Activated CD4-positive, alpha-beta T cell treated with anti-CD3 and anti-CD28 coated beads, Interleukin-2, amount 50 U/mL, for 16 hours (primary cell): Measurements from ENCODE around the gene RASSF1.
"Not testable (repeated sequence)": the region's sequence is repeated elsewhere in the genome, so short reads cannot be mapped to it uniquely, and the experiment has no call there.

Source experiments
- DNase-seq: peaks from one replicate; pipeline ENCODE4 v3.0.0-alpha.2; 2020

The RASSF1 gene

DNA sequence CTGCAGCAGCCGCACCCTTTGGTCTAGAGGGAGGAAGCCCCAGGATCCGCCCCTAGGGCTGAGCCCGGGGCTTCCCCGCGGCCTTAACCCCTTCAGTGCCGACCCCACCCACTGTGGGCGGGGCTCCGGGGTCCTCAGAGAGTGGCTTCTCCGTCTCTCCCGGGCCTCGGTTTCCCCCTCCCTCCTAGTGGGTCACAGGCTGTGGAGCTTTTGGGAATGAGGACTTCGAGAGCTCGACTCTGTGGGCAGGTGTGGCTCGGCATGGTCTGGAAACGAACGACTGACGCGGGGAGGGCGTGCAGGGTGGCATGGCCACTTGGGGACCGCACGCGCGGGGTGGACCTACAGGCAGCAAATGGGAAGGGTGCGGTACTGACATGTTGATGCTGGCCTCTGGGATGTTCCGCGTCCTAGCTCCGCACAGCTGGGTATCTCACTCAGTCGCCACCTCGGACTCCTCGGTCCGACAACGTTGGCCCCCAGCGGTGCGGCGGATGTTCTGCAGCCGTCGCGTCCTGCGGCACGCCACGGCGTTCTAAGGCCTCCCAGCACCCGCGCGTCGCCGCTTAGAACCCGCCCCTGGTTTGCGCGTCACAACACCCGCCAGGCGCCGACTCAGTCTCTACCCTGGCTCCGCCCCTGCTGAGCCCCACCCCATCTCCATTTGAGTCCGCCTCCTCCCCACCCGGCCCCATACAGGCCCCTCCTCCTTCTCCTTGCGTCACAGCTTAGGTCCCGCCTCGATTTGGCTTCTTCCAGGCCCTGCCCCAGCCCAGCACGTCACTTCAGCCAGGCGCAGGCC lies 41.6 kb downstream of the RASSF1 start, which contains the start of the genes HYAL3 and NAA80:
TSS of gene HYAL3 (minus strand) at position 570 of the 802 bp plus-strand sequence. CDS start 3,803 bp downstream, outside the sequence.
TSS of gene NAA80 (minus strand) at position 570 of the 802 bp plus-strand sequence. CDS start 1,942 bp downstream, outside the sequence.
- peak; percentile 100 for DNase-seq

DNA sequence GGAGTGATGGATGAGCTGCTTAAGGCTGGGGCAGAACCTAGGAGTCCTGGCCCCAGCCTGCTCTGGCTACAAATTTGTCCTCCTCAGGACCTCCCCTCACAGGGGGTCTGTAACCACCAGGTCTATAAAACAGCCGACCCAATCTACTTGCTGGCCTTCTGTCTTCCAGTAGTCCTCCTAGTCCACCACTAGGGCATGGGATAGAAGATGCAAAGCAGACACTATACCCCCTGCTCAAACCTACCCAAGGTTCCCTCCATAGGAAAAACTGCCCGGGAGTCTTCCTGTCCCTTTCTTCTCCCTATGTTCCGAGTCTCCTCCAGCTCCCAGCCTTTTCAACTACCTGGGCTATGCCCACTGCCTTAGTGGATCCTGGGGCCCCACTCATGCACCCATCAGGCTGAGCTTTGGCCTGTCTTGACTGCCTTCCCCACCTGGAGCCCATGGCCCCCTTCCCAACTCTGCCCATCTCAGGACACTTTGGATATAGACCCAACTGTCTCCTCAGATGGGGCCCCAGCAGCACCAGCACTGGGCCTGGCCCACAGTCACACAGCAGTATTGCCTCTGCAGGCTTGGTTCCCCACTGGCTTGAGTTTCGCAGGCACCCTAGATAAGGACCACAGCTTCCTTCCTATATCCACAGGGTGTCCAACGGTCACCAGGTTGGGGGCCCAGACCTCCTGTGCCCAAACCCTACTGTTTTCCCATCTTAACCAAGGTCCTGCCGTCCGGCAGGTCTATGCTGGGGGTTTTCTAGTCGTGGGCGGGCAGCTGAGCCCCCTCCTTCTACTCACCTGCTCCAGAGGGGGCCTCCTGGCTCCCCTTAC lies 42.5 kb downstream of the RASSF1 start:
- no peak for DNase-seq

DNA sequence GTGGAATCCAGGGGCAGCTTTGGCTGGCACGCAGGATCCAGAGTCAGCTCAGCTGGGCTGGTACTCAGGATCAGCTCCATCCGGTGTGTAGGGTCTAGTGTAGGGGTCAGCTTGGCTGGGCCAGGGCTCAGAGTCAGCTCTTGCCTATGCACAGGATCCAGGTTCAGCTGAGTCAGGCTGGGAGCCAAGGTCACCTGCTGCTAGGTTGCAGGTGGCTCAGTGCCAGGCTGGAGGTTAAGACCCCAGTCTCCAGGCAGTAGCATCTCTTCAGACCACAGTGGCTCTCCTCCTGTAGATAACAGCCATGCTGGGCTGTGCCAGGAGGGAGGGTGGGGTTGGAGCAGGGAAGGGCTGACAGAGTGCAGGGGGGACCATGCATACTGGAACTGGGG lies 43.3 kb downstream of the RASSF1 start:
- DNase-seq, result no peak

- no peak for DNase-seq
Measured at GRCh38 chr3:50296721-50297383, 43.8 kb downstream of the RASSF1 start.

- no peak for DNase-seq
Measured at GRCh38 chr3:50295553-50296431, 44.8 kb downstream of the RASSF1 start.

- no peak for DNase-seq
Measured at GRCh38 chr3:50294492-50295403, 45.9 kb downstream of the RASSF1 start.

GRCh38 chr3:50294089-50294488 lies 46.5 kb downstream of the RASSF1 start:
- DNase-seq, result no peak

GRCh38 chr3:50293079-50293801 lies 47.4 kb downstream of the RASSF1 start:
- no peak for DNase-seq

DNA sequence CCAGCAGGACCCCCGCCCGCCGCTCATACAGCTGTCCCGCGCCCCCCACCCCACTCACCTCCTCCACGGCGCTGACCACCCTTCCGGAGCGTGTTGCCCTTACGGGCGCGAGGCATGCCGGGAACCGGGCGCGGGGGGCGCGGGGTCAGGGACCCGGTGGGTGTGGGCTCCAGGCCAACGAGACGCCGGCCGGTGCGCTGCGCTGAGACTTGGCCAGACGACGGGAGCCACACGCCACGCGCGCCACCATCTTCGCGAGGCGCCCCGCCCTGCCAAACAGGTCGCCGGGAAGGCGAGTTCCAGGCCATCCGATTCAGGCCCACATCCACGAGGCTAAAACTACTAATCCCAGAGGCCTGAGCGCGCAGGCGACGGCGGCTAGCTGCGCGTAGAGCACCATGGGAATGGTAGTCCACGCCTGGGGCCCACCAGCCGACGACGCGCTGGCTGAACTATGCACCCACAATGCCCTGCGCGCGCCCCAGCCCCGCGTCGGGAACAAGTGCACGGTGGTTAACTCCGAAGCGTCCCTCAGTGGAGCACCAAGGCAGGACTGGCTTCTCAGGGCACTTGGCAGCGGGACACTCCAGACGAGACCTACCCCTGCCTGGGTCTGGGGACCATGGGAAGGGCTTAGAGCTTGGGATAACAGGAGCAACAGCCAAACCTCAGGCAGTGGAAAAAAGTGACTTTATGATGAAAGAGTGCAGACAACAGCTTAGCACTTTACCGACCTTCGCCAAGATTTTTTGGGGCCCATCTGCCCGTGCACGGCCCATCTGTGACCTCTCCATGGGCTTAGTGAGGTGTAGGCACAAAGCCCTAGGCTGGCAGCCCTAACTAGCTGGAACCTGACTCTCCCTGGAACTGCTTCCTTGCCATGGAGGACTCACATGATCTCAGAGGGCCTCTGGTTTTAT lies 48.2 kb downstream of the RASSF1 start, which contains the start of gene IFRD2:
TSS of gene IFRD2 (minus strand) at position 271 of the 920 bp plus-strand sequence. CDS start at position 116, 155 bp downstream.
- DNase-seq, result peak; percentile 98

GRCh38 chr3:50290161-50290641 lies 50.4 kb downstream of the RASSF1 start:
- DNase-seq, result no peak

- no peak for DNase-seq
Measured at GRCh38 chr3:50289130-50289529, 51.5 kb downstream of the RASSF1 start.

DNA sequence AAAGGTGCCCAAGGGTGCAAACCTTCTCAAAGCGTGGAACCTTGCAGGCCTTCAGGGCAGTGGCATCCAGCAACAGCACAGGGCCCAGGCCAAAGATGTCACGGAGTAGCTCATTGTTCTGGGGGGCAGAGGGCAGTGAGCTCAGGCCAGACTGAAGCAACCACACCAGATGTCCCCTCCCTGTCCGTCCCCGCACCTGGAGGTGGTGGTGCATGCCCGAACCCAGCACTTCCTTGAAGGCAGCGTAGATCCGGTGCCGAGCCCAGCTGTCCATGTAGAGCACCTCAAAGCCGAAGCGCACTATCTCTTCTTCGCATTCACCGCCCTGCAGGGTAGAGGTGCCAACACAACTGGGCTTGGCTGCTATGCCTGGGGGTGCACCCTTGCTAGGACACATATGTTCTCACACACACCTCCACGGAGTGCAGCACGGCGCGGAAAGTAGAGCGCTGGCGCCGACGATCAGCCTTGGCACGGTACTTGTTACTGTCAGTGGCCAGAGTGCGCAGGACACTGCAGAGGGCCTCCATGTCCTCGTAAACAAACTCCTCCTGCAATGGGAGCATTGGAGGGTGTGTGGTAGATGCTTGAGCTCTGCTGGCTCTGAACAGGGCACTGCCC lies 52.1 kb downstream of the RASSF1 start:
- no peak for DNase-seq

- DNase-seq, result no peak
Measured at GRCh38 chr3:50287262-50287661, 53.4 kb downstream of the RASSF1 start.

GRCh38 chr3:50286322-50287227 lies 54.1 kb downstream of the RASSF1 start:
- DNase-seq, result no peak

- not testable (repeated sequence) for DNase-seq
Measured at GRCh38 chr3:50284121-50284520, 56.5 kb downstream of the RASSF1 start.
